HG02943 (cell line): Measurements from ENCODE around the gene NLRC5.

Experiments used
- ATAC-seq: cut with Tn5 transposase; IDR thresholded peaks from one replicate; pipeline ENCODE4 v1.9.1; 2021; ENCODE audit warnings: mild to moderate bottlenecking, low read depth, moderate library complexity; ENCODE audit not compliant: unreplicated experiment

Gene NLRC5, protein sequence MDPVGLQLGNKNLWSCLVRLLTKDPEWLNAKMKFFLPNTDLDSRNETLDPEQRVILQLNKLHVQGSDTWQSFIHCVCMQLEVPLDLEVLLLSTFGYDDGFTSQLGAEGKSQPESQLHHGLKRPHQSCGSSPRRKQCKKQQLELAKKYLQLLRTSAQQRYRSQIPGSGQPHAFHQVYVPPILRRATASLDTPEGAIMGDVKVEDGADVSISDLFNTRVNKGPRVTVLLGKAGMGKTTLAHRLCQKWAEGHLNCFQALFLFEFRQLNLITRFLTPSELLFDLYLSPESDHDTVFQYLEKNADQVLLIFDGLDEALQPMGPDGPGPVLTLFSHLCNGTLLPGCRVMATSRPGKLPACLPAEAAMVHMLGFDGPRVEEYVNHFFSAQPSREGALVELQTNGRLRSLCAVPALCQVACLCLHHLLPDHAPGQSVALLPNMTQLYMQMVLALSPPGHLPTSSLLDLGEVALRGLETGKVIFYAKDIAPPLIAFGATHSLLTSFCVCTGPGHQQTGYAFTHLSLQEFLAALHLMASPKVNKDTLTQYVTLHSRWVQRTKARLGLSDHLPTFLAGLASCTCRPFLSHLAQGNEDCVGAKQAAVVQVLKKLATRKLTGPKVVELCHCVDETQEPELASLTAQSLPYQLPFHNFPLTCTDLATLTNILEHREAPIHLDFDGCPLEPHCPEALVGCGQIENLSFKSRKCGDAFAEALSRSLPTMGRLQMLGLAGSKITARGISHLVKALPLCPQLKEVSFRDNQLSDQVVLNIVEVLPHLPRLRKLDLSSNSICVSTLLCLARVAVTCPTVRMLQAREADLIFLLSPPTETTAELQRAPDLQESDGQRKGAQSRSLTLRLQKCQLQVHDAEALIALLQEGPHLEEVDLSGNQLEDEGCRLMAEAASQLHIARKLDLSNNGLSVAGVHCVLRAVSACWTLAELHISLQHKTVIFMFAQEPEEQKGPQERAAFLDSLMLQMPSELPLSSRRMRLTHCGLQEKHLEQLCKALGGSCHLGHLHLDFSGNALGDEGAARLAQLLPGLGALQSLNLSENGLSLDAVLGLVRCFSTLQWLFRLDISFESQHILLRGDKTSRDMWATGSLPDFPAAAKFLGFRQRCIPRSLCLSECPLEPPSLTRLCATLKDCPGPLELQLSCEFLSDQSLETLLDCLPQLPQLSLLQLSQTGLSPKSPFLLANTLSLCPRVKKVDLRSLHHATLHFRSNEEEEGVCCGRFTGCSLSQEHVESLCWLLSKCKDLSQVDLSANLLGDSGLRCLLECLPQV (N-terminal part only)

DNA sequence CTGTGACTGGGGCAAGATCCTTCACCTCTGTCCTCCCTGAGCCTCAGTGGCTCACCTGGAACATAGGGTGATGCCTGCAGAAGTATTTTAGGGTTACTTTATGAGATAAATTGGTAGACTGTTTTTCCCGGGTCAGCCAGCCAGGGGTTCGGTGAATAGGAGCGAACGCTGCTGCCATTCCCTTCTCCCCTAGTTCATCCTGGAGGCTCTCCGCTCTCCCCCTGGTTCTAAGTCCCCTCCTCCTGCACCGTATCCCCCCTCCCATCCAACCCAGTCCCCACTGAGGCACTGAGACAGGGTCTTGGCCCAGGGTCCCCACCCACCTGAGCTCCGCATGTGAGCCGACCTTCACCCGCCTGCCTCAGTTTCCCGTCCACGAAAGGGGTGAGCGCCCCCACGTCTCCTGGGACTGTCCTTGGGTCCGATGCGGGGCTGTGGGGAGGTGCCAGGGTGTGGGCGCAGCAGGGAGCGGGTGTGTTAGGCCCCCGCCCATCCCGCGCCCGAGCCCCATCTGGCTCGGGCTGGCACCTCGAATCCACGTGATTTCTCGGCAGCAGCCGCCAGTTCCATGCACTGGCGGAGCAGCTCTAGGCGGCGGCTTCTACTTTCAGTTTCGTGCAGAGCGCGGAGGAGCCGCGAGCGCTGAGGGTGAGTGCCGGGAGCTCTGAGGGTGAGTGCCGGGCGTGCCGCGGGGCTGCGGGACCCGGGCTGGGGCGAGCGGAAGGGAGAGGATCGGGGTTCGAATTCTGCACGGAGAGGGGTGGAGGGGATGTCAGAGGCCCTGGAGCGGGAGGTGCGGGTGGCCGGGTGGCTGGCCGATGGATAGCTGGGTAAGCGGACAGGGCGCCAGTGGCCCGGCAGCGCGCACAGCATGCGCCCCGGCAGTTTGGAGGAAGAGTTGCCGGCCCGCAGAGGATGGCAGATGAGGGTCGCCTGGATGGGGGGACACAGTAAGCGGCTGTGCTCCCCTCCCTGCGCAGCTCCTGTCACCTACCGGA is at the start of gene NLRC5:
TSS of gene NLRC5 (plus strand) at position 610 of the 998 bp plus-strand sequence. CDS start 31,156 bp downstream, outside the sequence.
- ATAC-seq, result peak; percentile 71

DNA sequence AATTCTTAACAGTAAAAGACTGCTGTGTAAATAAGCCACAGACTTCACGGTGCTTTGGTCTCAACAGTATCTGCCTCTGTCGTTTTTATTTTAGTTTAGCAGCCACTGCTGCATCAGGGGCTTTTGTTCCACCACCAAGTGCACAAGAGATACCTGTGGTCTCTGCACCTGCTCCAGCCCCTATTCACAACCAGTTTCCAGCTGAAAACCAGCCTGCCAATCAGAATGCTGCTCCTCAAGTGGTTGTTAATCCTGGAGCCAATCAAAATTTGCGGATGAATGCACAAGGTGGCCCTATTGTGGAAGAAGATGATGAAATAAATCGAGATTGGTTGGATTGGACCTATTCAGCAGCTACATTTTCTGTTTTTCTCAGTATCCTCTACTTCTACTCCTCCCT is 49.6 kb upstream of the NLRC5 start:
- ATAC-seq, result no peak

DNA sequence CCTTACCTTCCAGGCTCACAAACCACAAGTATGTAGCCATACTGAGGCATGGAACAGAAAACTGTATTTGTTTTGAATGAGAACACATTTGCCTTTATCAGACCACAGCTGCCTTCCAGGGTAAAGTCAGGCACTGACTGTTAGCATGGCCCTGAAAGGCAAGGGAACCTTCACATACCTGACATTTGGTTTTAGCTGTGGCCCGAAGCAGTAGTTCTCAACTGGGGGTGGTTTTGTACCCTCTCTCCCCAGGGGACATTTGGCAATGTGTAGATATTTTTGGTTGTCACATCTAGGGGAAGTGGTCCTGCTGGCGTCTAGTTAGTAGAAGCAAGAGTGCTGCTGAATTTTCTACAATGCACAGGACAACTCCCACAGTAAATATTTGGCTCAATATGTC is 48.3 kb upstream of the NLRC5 start:
- no peak for ATAC-seq

DNA sequence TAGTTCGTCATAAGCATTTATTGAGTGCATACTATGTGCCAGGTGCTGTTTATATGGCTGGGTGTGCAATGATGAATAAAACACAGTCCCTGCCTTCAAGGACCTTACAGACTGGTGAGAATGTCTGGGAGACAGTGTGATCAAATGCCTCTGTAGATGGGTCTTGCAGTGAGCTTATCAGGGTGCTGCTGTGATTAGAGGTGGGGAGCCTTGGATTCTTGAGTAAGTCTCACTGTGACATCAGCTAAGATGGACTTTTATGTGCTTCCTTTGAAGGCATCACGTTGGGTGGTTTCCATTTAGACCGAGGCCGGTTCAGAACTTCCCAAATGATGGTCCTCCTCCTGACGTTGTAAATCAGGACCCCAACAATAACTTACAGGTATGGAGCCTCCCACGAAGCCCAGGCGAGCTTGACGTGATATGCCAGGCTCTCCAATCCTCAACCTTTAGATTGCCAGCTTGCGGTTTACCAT is 47.5 kb upstream of the NLRC5 start:
- no peak for ATAC-seq

DNA sequence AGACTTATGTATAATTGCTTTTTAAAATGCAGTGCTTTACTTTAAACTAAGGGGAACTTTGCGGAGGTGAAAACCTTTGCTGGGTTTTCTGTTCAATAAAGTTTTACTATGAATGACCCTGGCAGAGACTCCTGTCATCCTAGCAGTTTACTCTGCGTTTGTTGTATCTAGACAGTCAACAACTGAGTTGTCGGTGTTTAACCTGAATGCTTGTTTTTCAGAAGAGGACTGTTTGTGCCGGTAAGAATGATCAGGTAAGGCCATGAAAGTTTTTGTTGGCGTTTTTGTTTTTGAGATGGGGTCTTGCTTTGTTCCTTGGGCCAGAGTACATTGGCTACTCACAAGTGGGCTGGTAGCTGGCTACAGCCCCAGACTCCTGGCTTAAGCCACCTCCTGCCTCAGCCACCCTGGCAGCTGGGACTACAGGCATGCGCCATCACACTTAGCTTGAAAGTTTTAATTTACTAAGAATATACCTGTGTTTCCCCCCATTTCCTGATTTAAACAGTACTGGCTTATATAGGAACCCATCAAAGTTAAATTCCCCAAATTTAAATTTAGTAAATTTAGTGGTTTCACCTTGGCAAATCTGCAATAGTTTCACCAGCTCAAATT is 45.5 kb upstream of the NLRC5 start:
- no peak for ATAC-seq

DNA sequence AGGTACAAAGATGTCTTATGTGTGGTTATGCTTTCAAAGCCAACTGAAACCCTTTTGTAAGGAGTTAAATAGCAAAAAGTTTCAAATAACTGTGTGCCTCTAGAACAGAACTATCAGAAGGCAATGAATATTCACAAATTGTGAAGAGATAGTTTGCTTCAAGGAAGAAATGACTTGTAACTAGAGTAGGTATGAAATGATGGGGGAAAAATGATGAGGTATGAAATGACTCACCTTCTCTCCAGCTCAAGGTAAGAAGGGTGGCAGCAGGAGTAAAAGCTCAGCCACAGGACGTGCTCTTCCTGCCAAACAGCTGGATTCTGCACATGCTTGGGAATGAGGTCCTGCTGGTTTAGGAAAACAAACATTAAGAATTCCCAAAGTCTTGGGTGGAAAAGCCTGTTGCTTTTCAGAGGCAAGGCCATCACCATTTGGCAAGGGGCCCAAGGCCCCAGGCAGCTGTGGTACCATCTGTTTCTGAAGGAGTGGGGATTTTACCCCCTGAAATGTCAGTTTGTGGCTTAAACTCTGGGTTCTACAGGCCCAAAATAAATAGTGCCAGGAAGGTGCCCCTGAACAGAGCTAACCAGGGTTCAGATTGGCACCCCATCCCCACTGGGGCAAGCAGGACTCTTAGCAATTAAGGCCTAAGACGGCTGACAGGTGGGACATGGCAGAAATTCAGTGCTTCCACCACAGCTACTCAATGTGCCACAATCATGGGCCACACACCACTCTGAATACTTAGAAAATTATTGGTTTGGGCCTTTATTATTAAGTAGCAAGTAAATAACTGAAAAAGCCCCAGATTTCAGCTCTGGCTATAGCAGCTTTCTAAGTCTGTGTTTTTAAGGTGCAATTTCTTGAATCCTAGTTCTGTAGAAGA is 44.2 kb upstream of the NLRC5 start:
- no peak for ATAC-seq

DNA sequence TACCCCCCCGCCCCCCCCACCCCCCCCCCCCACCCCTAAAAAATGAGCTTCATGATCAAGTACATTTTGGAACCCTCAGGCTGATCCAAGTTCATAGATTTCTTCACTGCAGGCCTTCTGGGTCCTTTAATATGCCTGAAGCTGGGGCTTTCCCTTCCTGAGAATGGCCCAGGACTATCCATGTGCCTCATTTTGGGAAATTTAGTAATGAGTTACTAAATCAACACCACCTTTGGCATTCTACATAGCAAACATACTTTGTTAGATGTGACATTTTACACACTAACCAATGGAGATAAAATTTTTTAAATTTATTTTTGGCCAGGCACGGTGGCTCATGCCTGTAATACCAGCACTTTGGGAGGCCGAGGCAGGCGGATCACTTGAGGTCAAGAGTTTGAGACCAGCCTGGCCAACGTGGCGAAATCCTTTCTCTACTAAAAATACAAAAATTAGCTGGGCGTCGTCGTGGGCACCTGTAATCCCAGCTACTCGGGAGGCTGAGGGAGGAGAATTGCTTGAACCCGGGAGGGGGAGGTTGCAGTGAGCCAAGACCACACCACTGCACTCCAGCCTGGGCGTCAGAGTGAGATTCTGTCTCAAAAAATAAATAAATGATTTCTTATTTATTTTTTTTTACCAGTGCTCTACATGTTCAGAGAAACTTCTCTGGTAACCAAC is 43.4 kb upstream of the NLRC5 start:
- ATAC-seq, result no peak

DNA sequence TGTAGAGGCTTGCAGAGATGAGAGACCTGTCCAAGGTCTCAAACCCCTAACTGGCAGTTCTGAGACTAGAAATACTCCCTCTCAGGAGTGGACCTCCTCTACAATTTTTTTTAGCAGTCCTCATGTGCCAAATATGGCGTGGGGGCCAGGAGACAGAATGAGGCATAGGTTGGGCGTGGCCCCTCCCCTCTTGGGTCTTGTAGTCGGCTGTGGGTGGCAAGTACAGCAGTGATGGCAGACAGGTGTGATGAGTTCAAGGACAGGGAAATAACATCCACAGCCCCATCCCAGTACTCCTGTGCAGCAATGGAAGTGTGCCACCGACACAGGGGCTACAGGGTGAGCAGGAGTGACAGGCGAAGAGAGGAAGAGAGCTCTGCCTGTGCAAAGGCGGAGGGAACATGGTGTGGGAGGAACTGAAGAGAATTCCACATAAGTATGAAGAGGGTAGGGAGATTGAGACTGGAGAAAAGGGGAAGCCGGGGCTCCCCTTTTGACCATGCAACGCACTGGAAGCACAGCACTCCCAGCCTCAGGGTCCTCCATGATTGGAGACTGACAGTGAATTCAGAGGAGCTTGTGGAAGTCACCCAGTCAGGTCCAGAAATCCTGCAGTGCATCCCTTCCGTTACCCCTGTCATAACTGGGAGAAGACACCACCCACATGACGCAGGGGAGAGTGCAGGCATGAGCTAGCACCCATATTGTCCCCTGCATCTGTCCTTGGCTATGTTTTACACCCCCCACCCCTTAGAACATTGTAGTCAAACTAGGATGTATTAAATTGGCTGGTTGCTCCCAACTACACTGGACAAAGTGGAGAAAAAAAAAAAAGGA is 42.4 kb upstream of the NLRC5 start:
- ATAC-seq, result no peak

DNA sequence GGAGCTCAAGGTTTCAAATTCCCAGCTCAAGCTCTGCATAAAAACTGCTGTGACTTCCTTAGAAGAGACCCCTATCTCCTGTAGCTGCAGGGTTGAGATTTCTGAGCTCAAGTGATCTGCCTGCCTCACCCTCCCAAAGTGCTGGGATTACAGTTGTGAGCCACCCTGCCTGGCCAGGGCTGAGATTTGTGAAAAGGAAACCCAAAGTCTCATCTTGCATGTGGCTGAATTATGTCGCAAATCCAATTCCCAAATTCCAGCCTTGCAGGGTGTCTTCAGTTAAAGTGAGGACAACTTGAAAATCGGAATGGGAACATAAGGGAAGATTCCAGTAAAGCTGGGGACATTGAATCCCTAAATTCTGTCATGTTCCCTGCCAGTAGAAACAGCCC is 41.8 kb upstream of the NLRC5 start:
- ATAC-seq, result no peak

DNA sequence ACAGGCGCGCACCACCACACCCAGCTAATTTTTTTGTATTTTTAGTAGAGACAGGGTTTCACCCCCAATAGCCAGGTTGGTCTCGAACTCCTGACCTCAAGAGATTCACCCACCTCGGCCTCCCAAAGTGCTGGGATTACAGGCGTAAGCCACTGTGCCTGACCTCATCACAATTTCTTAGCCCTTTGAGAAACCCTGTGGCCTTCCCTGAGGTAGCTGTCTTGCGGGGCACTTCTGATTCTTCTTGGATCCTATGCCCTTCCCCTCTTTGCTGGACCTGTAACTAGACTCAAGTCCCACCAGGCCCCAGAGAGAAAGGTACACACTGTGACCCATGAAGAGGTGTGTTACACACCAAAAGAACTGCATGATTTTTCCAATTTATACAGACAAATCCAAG is 41.1 kb upstream of the NLRC5 start:
- no peak for ATAC-seq

DNA sequence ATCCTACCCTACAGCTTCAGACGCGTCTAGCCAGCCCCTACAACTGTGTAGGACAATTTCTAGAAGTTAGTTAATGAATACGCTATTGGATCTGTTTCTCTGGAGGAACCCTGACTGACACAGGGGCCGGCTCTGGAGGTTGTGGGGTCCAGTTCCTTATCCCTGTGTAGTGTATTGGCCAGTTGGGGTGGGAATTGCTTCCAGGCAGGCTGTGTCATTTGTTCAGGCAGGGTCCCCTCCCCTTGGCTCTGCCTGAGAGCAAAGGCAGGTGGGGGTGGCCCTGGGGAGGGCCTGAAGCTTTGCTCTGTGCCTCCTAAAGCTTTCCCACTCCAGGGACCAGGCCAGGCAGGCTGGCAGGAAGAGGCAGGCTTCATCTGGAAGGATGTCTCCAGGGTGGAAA is 39.3 kb upstream of the NLRC5 start:
- ATAC-seq, result no peak

DNA sequence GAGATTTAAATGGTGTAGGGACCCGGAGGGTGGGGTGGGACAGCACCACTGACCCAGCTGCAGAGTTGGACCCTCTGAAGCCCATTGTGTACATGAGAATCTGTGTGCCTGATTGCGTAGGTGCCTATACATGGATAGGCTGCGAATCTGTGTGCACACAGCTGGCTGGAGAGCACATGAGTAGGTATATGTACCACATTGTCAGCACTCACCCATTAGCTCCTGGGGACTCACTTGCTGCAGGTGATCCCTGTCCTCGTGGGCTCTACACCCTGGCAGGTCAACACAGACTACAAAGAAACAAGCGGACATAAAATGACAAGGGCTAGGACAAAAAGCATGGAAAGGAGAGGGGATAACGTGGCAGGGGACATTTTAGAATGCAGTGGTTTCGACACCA is 38.9 kb upstream of the NLRC5 start:
- ATAC-seq, result no peak

DNA sequence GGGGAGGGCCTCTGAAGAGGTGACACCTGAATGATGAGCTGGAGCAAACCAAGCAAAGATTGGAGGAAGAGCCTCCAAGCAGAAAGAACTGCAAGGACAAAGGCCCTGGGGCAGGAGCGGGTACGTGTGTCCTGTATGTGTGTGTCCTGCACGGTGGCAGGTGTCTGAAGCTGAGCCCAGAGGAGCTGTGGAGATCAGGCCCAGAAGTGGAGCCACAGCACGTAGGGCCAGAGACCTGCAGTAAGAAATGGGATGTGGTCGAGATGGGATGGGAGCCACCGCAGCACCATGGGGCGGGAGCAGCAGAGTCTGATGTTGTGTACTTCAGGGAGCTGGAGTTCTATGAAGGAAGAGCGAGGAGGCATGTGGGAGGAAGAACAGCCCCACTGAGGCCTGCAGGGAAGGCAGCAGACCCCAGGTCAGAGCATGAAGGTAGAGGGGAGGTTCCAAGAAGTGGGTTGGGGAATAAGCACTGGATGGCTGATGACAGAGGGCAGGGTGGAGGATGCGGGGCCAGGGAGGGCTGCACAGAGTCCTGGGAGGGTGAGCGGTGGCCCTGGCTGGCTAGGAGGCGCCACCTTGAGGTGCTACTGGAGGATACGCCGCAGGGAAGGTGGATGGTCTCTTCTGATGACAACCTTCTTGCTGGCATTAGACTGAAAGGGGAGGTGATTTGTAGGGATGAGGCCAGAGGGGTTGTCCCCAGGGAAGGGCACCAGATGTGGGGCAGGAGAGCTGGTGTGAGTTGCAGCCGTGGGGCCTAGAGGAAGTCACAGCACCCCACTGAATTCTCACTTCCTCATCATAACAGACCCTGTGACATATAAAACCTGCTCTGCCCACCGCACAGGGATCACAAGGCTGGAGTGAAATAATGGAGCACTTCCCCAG is 38.2 kb upstream of the NLRC5 start:
- peak; percentile 50 for ATAC-seq

DNA sequence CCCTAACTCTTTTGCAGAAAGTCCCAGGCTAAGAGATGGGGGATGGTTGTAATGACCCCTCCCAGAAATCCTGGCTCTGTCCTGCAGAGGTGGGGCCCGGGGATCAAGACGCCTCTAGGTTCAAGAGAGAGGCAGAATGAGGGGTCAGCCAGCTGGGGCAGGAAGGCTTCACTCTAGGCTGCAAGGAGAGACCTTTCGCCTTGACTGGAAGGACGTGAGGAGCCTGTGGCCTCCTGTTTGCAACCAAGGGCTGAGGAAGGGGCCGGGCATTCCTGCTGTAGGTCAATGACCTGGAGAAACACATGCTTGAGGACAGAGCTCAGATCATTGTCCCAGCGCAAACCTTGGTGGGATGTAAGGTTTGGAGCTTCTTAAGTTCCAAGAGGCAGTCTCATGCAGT is 36.4 kb upstream of the NLRC5 start:
- ATAC-seq, result no peak

DNA sequence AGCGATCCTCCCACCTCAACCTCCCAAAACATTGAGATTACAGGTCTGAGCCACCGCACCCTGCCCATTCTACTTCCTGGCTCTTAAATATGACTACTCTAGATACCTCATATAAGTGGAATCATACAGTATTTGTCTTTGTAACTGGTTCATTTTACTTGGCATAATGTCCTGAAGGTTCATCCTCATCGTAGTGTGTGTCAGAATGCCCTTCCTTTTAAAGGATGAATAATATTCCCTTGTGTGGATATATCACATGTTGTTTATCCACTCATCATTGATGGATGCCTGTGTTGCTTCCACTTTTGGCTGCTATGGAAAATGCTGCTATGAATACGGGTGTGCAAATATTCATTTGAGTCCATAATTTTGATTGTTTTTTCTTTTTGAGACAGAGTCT is 33.3 kb upstream of the NLRC5 start:
- ATAC-seq, result no peak

DNA sequence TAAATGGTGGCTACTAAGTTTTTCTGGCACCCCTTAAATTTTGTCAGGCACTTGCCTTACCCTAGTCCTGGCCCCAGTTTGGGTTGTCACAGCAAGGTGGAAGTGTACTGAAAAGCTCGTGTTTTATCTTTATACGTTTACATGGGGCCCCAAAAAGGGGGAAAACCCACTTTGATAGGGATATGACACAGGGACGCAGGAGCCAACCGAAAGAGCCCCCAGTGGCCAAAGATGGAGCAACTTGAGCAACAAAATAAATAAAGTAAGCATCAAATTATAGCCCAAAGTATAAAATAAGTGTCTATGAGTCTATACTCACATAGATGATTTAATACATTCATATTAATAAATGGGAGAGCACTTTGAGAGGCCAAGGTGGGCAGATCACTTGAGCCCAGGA is 32.6 kb upstream of the NLRC5 start:
- ATAC-seq, result no peak
